Endometrial microvascular endothelial cells (primary cell): ENCODE measurements around the gene GAL3ST3. TPM values are rescaled to one million over a fixed set of nuclear protein-coding genes. Genes with fewer than 3 reads are reported as not detected.
"Not testable (repeated sequence)": the region's sequence is repeated elsewhere in the genome, so short reads cannot be mapped to it uniquely, and the experiment has no call there.

ENCODE experiments used
- in situ Hi-C: cut with HindIII; loops from 2 replicates; pipeline ENCODE4 v1.10.0; 2017; ENCODE audit warnings: low sequenced_read_pairs, low pct_unique_long_range_greater_than_20kb; ENCODE audit errors: inconsistent ontology term
- total RNA-seq: library from RNA; depleted of rRNA; stranded (reverse); fragments of >200 nt; gene quantifications from one replicate; pipeline ENCODE4 v1.2.3, GENCODE V29; 2015; ENCODE audit errors: inconsistent ontology term

The GAL3ST3 gene
- total RNA-seq, 1 donor from 2014 or later: not detected

DNA sequence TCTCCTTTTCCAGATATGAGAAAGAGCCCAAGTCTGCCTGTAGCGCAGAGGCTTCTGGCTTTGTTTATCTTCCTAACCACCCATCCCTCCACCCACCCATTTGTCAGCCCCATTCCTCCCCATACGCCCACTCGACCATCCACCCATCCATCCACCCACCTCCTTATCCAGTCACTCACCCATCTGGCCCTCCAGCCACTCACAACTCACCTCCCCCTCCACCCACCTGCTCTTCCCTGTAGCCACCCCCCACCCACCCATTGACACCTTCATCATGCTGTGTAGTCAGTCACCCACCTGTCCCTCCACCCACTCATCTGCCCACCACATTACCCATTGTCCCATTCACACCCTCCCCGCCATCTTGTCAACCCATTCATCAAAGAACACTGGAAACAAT is 31.6 kb downstream of the GAL3ST3 start:
- in situ Hi-C loops: no loop called here

DNA sequence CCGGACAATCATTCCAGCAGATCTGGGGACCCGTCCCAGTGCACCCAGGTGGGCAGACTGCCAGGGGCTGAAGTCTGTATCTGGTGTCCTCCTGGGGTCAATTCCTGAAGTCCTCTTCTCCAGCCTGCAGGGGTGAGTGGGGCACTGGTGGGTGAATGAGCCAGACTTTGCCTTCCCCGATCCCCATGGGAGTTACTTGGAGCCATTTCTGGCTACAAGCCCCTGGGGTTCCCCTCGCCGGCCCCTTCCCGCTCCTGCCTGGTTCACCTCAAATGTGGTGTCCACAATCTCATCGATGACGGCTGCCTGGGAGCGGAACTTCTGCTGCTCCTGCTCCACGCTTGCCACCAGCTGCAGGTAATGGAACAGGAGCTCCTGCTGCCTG is 32.2 kb downstream of the GAL3ST3 start:
- in situ Hi-C loops: no loop called here

DNA sequence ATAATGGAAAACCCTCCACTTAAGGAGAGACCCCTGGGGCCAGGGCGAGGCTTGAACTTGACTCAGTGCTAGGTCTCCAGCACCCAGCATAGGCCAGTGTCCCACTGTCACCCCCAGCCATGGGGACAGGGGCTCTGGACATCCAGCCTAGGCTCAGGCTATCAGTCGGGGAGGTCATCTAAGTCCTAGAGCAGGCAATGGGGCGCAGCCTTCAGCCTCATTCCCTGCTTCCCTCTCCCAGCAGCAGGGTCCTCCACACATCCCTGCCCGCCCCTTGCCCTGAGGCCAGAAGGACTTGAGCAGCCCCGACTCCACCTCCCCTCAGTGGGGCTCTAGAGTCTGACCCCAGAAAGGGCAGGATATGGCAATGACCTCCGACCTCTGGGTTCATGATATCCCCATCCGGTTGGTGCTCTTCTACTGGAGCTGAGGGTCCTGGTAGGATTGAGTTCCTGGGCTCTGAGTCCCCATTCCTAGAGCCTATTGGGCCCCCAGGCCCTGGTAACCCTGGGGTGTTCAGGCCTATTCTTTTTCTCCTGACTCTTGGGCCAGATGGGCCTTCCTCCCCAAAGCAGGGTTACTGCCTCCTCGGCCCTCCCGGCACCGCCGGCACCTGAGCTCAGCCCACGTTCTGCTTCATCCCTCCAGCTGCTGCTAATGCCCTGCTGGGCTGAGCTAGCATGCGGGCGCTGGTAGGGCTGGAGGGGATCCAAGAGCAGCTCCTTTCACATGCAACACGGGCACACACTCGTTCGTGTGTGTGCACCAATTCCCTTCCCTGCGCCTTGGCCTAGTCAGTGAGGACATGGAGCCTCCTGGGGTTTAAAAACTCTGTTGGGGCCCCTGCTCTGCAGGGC is 32.8 kb downstream of the GAL3ST3 start:
- in situ Hi-C loops: no loop called here

DNA sequence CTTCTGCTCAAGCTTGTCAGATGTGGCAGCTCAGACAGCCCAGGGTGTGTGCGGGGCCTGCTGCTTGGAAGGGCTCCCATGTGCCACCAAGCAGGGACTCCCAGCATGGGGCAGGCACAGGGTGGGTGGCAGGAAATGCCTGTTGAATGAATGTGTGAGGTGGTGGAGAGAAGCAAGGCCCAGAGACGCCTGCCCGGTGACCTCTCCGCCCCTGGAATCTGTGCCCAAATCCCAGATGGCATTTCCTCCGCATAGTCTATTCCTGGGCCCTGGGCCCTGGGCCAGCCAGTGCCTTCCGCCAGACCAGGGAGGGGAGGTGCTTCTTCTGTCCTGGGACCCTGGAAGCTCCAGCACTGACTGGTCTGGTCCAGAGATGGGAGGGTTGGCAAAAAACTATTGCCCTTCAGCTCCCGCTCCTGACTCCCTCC is 33.5 kb downstream of the GAL3ST3 start:
- in situ Hi-C loops: no loop called here

DNA sequence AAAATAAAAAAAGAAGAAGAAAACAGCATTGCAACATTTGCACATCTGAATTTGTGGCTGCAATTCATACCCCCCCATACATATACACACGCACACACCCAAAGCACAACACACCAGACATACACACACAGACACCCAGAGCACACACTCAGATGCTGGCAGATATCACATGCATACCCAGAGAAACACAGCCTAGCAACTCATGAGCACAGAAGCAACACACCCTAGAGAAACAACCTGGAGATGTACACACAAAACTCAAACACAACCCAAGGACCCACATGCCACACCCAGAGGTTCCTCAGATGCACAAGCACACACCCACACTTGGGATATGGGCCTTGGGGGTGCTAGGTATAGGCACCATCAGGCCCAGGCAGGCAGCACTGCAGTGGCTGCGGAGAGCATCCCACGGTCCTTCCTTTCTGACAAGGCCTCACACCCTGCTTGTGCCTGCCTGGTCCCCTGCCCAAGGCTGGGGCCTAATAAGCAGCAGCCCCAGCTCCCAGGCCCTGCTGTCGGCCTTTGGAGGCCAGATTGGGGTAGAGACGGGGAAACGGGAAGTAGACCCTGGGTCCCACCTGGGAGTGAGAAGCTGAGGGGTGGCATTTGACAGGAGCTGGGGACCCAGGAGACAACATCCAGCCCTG is 34.0 kb downstream of the GAL3ST3 start:
- in situ Hi-C loops: no loop called here

DNA sequence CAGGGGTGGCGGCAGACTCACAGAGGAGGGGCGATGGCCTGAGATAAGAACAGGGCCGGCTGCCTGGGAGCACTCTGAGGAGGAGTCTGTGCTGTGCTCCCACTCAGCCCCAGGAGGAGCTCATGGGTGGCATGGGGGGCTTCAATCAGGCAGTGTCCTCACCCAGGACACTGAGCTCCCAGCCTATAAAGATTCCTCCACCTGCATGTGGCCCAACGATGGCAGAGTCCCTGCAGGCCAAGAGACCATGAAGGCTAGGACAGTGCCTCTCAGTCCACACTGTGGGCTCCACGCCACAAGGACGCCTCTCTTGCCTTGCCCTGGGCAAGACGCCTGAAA is 35.2 kb downstream of the GAL3ST3 start:
- in situ Hi-C loops: no loop called here

DNA sequence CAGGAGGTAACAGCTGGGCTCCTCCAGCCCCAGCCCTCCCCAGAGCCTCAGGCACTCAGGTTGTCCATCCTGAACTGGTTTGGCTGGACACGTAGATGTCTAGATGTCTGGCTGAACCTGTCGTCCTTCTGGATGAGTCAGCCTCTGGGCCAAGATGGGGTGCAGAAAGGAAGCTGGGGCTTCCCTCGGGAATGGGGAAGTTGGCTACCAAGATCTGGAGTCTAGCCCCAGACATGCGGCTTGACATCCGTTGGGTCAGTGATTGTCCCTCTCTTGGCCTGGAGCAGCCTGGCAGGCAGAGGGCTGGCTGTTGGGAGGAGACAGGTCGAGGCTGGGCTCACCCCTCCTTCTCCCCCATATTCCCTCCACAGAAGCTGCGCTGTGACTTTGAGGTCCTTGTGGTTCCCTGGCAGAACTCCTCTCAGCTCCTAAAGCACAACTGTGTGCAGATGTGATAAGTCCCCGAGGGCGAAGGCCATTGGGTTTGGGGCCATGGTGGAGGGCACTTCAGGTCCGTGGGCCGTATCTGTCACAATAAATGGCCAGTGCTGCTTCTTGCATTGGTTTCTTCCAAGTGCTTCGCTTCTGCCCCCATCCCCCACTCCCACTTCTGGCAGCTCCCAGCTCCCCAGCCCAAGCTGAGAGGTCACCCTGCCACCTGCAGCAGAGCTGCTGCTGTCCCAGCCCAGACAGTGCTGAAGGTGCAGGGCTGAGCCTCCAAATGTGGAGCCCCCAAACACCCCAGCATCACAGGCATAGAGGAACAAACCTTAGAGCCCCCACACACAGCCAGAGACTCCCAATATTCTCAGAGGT is 35.8 kb downstream of the GAL3ST3 start:
- in situ Hi-C loops: no loop called here

DNA sequence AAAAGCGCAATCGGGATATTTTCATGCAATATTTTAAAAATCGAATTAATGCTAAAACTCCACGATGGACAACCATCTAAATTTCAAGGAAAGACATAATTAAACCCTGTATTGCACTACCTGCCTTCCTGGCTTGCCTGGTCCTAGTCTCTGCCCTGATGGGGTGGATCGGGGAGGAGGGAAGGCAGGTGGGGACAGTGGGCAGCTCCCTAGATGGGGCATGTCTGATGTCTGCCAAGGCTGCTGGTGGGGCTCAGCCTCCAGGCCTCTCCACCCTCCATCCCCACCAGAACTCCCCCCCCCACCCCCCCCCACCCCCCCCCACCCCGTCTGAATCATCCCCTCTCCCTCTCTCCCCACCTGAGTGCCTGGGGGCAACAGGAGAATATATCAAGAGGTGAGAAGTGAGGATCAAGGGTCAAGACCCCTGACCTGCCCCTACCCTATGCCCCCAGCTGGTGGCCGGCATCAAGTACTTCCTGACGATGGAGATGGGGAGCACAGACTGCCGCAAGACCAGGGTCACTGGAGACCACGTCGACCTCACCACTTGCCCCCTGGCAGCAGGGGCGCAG is 36.5 kb downstream of the GAL3ST3 start:
- in situ Hi-C loops: no loop called here

DNA sequence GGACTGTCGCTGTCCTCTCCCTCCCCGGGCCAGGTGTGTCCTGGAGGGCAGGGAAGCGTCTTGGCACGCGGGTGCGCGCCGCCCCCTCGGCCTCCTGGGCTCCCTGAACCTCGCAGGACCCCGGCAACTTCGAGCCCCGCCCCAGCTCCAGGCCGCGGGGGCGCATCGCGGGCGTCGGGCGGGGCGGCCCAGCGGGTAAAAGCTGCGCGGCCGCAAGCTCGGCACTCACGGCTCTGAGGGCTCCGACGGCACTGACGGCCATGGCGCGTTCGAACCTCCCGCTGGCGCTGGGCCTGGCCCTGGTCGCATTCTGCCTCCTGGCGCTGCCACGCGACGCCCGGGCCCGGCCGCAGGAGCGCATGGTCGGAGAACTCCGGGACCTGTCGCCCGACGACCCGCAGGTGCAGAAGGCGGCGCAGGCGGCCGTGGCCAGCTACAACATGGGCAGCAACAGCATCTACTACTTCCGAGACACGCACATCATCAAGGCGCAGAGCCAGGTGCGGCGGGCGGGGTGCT is 37.1 kb downstream of the GAL3ST3 start, which contains the start of gene CST6:
TSS of gene CST6 (plus strand) at position 224 of the 519 bp plus-strand sequence. CDS start at position 261, 37 bp downstream.
- in situ Hi-C loops: no loop called here

DNA sequence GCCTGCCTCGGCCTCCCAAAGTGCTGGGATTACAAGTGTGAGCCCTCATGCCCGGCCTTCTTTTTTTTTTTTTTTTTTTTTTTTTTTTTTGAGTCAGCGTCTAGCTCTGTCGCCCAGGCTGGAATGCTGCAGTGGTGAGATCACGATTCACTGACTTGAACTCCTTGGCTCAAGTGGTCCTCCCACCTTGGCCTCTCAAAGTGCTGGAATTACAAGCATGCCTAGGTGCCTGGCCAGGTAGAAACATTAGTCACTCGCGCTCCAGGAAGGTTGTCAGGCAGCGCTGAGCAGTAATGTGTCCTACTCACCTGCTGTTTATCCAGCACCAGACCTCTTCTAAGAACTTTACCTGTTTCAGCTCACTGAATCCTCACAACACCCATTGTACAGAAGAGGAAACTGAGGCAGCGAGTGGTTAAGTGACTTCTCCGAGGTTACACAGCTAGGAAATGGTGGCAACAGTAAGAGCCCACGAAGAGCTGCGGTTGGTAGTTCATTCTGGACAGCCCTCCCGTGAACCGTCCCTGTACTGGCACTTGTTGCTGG is 37.6 kb downstream of the GAL3ST3 start:
- in situ Hi-C loops: no loop called here

DNA sequence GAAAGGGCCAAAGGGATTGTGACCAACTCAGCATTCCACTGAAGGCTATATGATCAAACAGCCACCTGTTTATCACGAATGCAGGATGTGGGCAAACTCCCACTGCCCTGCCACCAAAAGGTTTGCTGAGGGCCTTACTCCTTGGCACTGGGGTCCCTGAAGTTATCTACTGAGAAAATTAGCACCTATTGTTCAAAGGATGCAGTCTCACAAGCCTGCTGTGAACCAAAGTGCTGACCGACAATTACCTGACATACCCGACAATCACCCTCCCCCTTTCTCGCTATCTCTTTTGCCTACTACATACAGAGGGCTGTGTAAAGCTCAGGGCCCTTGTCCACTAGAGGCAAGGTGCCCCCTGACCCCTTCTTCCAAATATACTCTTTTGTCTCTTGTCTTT is 38.9 kb downstream of the GAL3ST3 start:
- in situ Hi-C loops: not testable (repeated sequence)

DNA sequence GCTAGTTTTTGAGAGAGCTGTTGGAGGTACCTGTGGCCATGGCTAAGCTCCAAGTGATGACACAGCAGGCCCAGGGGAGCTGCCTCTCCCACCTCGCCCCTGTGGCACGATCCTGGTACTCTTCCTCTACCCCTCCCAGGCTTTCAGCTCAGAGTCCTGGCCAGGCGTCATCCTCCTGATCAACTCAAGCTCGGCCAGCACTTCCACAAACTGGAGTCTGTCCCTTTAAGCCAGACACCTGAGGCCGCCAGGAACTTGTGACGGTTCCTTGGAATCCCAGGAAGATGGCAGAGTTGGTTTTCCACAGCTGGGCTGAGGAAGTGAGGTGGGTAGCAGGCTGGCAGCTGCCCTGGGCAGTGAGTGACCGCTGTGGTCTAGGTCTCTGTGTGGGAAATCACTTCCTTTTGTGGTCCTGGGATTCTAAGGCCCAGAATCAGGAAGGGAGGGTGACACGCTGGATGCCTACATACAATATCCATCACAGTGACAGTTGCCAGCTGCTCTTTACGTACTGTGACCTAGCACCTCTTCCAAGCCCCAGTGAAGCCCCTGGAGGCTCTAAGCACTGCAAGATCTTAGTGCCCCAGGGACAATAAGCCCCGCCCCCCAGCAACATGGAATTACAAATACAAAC is 40.4 kb downstream of the GAL3ST3 start:
- in situ Hi-C loops: no loop called here

DNA sequence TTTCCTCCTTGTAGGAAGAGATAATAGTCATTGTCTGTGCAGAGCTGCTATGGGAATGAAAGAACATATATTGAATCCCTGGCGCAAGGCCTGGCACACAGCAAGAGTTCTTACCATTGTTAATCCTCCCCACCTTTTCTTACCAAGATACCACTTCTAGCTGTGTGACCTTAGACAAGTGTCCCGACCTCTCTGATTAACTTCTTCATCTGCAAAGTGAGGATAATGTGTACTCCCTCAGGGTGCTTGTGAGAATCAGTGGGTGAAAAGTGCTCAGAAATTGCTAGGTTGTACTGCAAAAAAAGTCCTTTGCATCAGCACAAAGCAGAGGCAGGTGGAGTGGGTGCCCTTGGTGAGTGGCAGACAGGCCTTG is 40.9 kb downstream of the GAL3ST3 start:
- in situ Hi-C loops: no loop called here

DNA sequence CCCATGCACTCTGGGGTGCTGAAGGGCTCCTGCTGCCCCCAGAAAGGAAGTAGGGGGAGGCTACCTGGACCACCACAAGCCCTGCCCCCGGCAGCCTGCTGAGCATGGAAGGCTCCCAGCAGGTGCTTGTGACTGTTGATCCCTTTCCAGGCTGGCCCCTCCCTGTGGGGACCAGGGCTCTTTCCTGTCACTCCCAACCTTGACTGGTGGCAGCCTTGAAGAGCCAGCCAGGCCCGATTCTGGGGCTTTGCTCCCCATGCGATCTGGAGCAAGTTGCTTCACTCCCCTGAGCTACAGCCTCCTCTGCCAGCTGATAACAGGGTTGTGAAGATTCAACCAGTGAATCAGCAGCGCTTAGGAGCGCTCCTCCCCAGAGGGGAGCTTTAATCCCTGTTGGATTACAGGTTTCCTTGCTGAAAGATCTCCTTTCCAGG is 41.7 kb downstream of the GAL3ST3 start:
- in situ Hi-C loops: no loop called here

DNA sequence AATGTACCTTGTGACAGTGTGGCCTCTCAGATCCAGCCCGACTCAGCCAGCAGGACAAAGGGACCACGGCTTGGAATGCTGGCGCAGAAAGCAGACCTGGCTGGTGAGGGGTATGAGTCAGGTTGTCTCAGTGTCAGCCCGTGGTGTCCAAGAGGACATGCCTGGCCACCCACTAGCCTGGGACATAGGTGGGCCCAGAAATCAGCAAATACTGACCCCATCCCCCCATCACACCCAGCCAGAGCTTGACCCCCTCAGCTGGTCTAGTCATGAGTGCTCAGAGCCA is 42.1 kb downstream of the GAL3ST3 start:
- in situ Hi-C loops: no loop called here

DNA sequence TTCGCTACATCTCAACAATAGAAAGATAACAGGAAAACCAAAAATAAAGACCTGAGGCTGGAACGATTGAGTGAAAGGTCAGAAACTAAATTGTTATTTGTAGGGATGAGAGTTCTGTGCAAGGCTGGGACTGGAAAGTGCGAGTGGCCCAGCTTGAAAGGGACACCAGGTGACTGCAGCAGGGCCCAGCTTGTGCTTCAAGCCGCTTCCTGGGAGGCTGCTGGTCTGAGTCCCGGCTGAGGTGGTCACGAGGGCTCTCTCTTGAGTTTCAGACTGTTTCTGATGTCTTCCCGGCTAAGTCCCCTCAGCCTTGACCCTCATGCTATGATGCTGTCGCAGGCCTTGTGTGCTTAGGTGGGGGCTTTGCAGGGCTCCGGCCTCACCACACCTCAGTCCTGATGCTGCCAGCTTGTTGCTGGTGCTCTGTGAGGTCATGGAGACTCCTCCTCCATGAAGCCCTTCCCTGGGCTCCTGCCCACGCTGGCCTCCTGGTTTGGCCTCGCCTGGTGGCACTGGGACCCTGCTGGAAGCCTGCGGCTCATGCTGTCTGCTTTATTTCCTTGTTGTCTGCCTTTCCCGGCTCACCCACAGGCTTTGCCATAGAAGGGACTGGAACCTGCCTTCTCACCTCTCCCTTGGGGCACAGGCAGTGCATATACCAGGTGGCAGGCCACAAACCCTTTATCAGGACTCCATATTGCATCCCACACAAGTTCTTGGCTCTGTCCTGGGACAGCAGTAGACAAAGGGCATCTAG is 42.6 kb downstream of the GAL3ST3 start:
- in situ Hi-C loops: no loop called here

DNA sequence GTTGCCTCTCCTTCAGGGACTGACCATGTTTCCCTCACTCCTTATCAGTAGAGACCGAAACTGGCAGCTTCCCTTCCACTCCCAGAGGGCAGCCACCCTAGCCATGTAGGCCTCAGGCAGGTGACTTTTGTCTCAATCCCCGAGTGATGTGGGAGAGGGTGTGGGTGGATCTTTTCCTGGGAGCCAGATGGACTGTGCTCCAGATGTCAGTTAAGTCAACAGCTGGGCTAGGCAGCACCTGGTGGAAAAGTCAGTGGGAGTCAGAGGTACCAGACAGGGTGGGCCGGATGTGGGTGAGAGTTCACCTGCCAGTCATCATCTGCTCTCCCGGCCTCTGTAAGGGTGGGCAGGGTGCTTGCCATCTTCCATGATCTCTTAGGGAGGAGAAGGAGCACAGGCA is 44.8 kb downstream of the GAL3ST3 start:
- in situ Hi-C loops: no loop called here

DNA sequence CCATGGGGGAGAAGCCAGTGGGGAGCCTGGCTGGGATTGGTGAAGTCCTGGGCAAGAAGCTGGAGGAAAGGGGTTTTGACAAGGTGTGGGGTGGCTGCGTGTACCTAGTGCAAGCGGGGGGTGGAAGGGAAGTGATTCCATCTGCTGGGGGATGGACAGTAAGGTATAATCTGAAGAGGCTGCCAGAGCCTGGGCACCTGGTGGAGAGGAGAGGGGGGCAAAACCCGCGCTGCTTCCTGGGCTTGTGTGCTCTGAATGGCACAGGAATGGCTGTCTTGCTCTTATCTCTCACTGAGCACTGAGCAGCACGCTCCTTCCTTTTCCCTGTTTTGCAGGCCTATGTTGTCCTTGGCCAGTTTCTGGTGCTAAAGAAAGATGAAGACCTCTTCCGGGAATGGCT is 45.7 kb downstream of the GAL3ST3 start:
- in situ Hi-C loops: no loop called here
